ENCODE results near the gene PSRC1.
A peak's percentile ranks its signal among the peaks of the same experiment; 100 is the strongest.

The PSRC1 gene

DNA sequence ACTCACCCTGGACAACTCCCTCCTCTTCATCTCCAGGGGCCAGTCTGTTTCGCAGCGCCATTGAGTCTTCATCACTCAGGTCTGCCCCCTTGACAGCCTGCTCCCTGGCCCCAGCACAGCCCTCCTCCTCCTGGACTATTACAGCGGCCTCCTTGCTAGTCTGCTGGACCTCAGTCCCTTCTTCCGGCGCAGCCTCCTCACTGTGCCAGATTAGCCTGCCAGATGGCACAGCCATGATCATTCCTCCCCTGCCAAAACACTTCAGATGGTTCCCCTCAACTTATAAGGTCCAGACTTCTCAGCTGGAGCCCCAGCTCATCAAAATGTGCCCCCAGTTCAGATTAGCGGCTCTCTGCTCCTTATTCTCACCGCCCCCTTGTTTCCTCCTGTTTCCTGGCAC lies 40.6 kb downstream of the PSRC1 start:
- DNase-seq (ENCODE audit: low read depth): no peak
- TF ChIP-seq, protein P1, sequence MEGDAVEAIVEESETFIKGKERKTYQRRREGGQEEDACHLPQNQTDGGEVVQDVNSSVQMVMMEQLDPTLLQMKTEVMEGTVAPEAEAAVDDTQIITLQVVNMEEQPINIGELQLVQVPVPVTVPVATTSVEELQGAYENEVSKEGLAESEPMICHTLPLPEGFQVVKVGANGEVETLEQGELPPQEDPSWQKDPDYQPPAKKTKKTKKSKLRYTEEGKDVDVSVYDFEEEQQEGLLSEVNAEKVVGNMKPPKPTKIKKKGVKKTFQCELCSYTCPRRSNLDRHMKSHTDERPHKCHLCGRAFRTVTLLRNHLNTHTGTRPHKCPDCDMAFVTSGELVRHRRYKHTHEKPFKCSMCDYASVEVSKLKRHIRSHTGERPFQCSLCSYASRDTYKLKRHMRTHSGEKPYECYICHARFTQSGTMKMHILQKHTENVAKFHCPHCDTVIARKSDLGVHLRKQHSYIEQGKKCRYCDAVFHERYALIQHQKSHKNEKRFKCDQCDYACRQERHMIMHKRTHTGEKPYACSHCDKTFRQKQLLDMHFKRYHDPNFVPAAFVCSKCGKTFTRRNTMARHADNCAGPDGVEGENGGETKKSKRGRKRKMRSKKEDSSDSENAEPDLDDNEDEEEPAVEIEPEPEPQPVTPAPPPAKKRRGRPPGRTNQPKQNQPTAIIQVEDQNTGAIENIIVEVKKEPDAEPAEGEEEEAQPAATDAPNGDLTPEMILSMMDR (IDR thresholded peaks at IDR 0.05; ENCODE audit: control insufficient read depth, extremely low read depth, insufficient read depth): no peak
- no peak overlapping the region for H3K4me3 ChIP-seq (ENCODE audit: low read depth, low read length)

DNA sequence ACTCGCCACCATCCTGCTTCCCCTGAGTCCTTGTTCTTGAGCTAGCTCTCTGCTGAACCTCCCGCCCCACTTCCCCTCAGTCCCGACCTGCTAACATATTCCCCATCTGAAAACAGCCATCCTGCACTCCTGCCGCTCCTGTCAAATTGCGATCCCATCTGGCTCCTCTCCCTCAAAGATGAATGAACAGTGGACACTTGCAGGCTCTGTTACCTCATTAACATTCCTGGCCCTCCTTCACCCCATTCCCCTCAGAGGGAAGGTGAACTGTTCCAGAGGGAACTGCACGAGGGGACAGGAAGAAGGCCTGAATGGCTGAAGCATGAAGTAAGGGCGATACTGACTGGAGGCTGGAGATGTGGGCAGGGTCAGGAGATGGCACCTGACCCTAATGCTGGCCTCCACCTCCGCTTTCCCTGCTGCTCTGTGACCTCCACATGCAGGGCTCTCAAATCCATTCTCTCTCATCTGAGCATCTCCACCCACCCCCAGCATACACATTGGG lies 41.1 kb downstream of the PSRC1 start:
- H3K4me3 ChIP-seq (ENCODE audit: low read depth, low read length): no peak overlapping the region
- TF ChIP-seq, protein P1 (IDR thresholded peaks at IDR 0.05; ENCODE audit: control insufficient read depth, extremely low read depth, insufficient read depth): no peak
- DNase-seq (ENCODE audit: low read depth): no peak

DNA sequence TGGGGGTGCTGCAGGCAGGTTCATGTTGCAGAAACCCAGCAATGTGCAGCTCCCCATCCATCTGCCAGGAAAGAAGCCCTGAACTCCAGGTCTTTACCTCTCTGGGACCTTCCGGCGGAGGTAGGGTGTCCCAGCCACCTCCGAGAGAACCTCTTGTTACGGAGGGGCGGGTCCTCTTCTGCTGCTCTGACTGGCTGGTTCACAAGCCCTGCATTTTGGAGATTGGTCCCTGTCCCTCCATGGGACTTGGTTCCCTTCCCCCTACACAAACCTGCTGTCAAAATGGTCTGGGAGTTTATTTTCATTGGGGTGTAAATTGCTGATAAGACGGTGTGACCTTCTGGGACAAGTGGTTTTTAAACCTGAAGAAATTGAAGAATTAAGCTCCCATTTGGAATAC lies 41.6 kb downstream of the PSRC1 start:
- TF ChIP-seq, protein P1 (IDR thresholded peaks at IDR 0.05; ENCODE audit: control insufficient read depth, extremely low read depth, insufficient read depth): no peak
- no peak for DNase-seq (ENCODE audit: low read depth)
- H3K4me3 ChIP-seq (ENCODE audit: low read depth, low read length): no peak overlapping the region

DNA sequence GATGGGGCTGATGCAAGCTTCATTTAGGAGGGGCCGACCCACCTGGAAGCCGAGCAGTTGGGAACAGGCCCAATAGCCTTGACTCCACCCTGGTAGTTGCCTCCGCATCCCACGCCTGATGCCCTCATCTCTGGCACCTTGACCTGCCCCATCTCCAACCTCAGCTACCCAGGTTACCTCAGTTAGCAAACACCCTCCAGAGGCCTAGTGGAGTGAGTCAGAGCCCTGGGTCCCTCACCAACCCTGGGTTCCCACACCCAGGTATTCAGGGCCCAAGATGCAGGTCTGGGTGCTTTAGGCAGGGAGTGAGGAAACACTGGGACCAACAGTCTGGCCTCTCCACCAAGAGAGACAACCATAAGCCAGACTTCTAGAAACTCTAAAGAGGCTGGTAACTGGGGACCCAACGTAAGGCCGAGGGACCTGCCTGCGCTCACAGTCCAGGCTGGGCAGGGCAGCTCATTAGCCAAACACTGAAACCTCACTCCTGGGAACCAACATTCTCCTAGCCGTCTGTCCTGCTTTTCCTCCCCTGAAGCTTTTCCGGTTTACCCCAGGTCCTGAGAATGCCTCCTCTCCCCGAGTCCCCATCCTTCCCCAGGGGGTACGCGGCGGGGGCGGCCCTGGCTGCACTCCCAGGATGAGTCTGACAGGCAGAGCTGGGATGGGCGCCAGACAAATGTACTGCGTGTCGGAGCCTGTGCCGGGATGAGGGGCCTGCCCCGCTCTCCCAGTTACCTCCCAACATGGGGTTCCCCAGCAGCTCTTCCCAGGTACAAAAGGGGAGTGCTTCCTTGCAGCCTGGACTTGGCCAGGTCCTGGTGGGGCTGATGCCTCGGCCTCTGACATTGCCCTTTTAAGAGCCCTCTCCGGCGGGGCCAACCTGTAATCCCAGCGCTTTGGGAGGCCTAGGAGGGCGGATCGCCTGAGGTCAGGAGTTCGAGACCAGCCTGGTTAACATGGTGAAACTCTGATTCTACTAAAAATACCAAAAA lies 42.5 kb downstream of the PSRC1 start:
- TF ChIP-seq, protein P1 (IDR thresholded peaks at IDR 0.05; ENCODE audit: control insufficient read depth, extremely low read depth, insufficient read depth): no peak
- no peak overlapping the region for H3K4me3 ChIP-seq (ENCODE audit: low read depth, low read length)
- no peak for DNase-seq (ENCODE audit: low read depth)

DNA sequence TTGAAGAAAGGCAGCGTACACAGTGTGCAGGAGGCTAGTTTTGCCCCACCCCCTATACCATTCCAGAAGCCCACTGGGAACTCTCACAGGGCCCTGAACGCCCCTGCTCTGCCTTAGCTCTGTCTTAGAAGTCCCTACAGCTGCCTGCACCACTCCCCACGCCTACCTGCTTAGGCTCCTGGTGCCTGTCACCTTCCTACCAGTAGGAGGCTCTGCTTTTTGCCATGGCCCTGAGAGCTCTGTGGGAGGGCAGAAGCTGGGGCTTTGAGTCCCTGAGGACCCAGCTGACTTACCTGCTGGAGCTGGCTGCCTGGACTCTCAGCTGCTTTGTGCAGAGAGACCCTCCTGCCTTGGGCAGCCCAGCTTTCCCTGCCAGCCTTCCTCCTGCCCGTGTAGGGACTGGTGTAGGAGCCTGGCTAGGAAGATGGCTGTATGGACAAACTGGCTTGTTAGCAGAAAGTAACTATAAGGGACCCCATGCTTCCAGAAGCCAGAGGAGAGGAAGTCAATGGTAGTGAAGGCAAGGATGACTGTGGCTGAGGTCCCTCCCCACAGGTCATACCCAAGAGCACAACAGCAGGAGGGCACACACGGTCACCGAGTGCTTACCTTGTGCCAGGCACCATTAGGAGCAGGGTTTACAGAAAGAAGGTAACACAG lies 43.4 kb downstream of the PSRC1 start:
- DNase-seq (ENCODE audit: low read depth): no peak
- H3K4me3 ChIP-seq (ENCODE audit: low read depth, low read length): no peak overlapping the region
- TF ChIP-seq, protein P1 (IDR thresholded peaks at IDR 0.05; ENCODE audit: control insufficient read depth, extremely low read depth, insufficient read depth): peak; percentile 28; the same call in 1 of the 2 replicates

DNA sequence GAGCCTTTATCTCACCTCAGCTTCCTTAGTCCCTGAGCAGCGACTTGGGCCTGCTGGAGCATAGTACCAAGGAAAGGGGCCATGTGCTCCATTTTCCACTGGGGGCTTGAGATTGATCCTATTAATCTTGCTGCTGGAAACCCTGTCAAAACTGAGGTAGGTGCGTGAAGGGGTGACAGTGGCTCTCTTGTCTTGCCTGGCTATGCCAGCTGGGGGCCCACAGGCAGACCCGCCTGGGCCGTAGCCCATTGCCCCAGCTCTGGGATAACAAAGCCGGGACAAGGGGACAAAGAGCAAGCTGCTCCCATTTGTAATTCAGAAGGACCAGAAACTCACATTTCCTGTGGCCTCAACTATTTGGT lies 43.9 kb downstream of the PSRC1 start:
- H3K4me3 ChIP-seq (ENCODE audit: low read depth, low read length): no peak overlapping the region
- TF ChIP-seq, protein P1 (IDR thresholded peaks at IDR 0.05; ENCODE audit: control insufficient read depth, extremely low read depth, insufficient read depth): no peak
- DNase-seq (ENCODE audit: low read depth): no peak

All from LNCaP clone FGC (cell line).